CD14-positive monocyte (primary cell): ENCODE data around the gene SDF4. TPM values are rescaled to one million over a fixed set of nuclear protein-coding genes. Genes with fewer than 3 reads are reported as not detected.

Experiments
- DNase-seq, 3 donors: peaks; one replicate each; pipeline ENCODE4 v3.0.0-alpha.2; 2011 to 2022
- H2AFZ ChIP-seq: 2 replicates; pipeline ENCODE4 v1.6.0; 2012; ENCODE audit warnings: mild to moderate bottlenecking, low read depth, low read length, inconsistent platforms; ENCODE audit not compliant: insufficient read depth, poor library complexity, severe bottlenecking
- H3K27ac ChIP-seq, 2 donors: 1 replicate in 1 of 2; 2 replicates in 1 of 2; pipeline ENCODE4 v1.5.1; 2012 to 2013; ENCODE audit warnings: low read length in 2 of 2, control low read depth in 1 of 2, inconsistent platforms in 1 of 2, low read depth in 1 of 2, mild to moderate bottlenecking in 1 of 2
- H3K27me3 ChIP-seq, 2 donors: one replicate each; pipeline versions ENCODE4 v1.6.0 to v1.6.1; 2011 to 2013; ENCODE audit warnings: low read length in 2 of 2; ENCODE audit not compliant: control insufficient read depth in 2 of 2, insufficient read depth in 2 of 2
- H3K36me3 ChIP-seq, 2 donors: replicated peaks in 1 of 2; 1 replicate in 1 of 2; 2 replicates in 1 of 2; pipeline versions ENCODE4 v1.5.1 to v1.6.1; 2012 to 2013; ENCODE audit warnings: low read length in 2 of 2, control low read depth in 1 of 2, inconsistent platforms in 1 of 2, mild to moderate bottlenecking in 1 of 2; ENCODE audit not compliant: insufficient read depth in 2 of 2, control insufficient read depth in 1 of 2
- H3K4me1 ChIP-seq, 2 donors: 1 replicate in 1 of 2; 2 replicates in 1 of 2; pipeline versions ENCODE4 v1.5.1 to v1.6.1; 2012 to 2013; ENCODE audit warnings: low read length in 2 of 2, control low read depth in 1 of 2, inconsistent platforms in 1 of 2, mild to moderate bottlenecking in 1 of 2, moderate library complexity in 1 of 2; ENCODE audit not compliant: insufficient read depth in 2 of 2, control insufficient read depth in 1 of 2
- H3K4me2 ChIP-seq: replicated peaks from 2 replicates; pipeline ENCODE3; 2012; ENCODE audit warnings: low read length, moderate library complexity, mild to moderate bottlenecking; ENCODE audit not compliant: poor library complexity, severe bottlenecking; ENCODE audit errors: extremely low read depth
- H3K4me3 ChIP-seq, 3 experiments: fragments of 200-600 bp in 1 of 3; sonication (generic) in 1 of 3; replicated peaks in 1 of 3; 1 replicate in 2 of 3; 2 replicates in 1 of 3; pipeline ENCODE4 v1.5.1; 2011 to 2013; ENCODE audit warnings: low read length in 3 of 3, mild to moderate bottlenecking in 3 of 3, control low read depth in 2 of 3, low read depth in 2 of 3, inconsistent platforms in 1 of 3, moderate library complexity in 1 of 3
- H3K79me2 ChIP-seq: 2 replicates; pipeline ENCODE4 v1.6.0; 2012; ENCODE audit warnings: mild to moderate bottlenecking, control low read depth, inconsistent platforms, low read length, moderate library complexity; ENCODE audit not compliant: insufficient read depth
- H3K9ac ChIP-seq: 2 replicates; pipeline ENCODE4 v1.6.0; 2017; ENCODE audit warnings: low read length, mild to moderate bottlenecking; ENCODE audit not compliant: insufficient read depth, poor library complexity, severe bottlenecking
- H3K9me3 ChIP-seq, 2 donors: replicated peaks in 1 of 2; 1 replicate in 1 of 2; 2 replicates in 1 of 2; pipeline versions ENCODE4 v1.5.1 to v1.6.1; 2012 to 2013; ENCODE audit warnings: low read length in 2 of 2, control low read depth in 1 of 2; ENCODE audit not compliant: control insufficient read depth in 1 of 2, insufficient read depth in 1 of 2
- H4K20me1 ChIP-seq: 2 replicates; pipeline ENCODE4 v1.6.0; 2012; ENCODE audit warnings: mild to moderate bottlenecking, low read length, control low read depth, moderate library complexity; ENCODE audit not compliant: insufficient read depth
- H3K27ac Mint-ChIP-seq, 7 donors: one replicate each; pipeline ENCODE4 v1.8.0; 2020; ENCODE audit warnings: mild to moderate bottlenecking in 7 of 7, mixed read lengths in 7 of 7, moderate library complexity in 6 of 7, inconsistent platforms in 2 of 7
- H3K27me3 Mint-ChIP-seq, 3 donors: one replicate each; pipeline ENCODE4 v1.8.0; 2021 to 2022; ENCODE audit warnings: low read depth in 3 of 3, mild to moderate bottlenecking in 3 of 3, mixed read lengths in 3 of 3, moderate library complexity in 3 of 3, inconsistent platforms in 1 of 3
- H3K36me3 Mint-ChIP-seq, 2 donors: one replicate each; pipeline ENCODE4 v1.8.0; 2020; ENCODE audit warnings: mixed read lengths in 2 of 2, inconsistent platforms in 1 of 2, mild to moderate bottlenecking in 1 of 2
- H3K4me1 Mint-ChIP-seq: one replicate; pipeline ENCODE4 v1.8.0; 2020; ENCODE audit warnings: mild to moderate bottlenecking, mixed read lengths
- H3K4me3 Mint-ChIP-seq, 2 donors: one replicate each; pipeline ENCODE4 v1.8.0; 2020; ENCODE audit warnings: mild to moderate bottlenecking in 2 of 2, mixed read lengths in 2 of 2, moderate library complexity in 1 of 2
- H3K9me3 Mint-ChIP-seq, 7 donors: one replicate each; pipeline ENCODE4 v1.8.0; 2020 to 2022; ENCODE audit warnings: mixed read lengths in 7 of 7, mild to moderate bottlenecking in 6 of 7, moderate library complexity in 6 of 7, inconsistent platforms in 2 of 7
- CTCF ChIP-seq: fragments of 200-600 bp; IDR thresholded peaks from one replicate; pipeline ENCODE4 v1.8.0; 2022; ENCODE audit warnings: antibody characterized with exemption, mild to moderate bottlenecking
- WGBS: methylation state at CpG from one replicate; pipeline ENCODE4 v1.1.5; 2013; ENCODE audit warnings: missing lambda C conversion rate; ENCODE audit not compliant: insufficient coverage; 5-methylcytosine and 5-hydroxymethylcytosine counted together
- intact Hi-C, 2 donors: fragments of 100-400 bp; cut with micrococcal nuclease; formaldehyde crosslinking; loops; one replicate each; pipeline versions ENCODE4 v1.15.0 to v1.15.1; 2023
- polyA plus RNA-seq, 3 donors: library from polyadenylated mRNA; depleted of rRNA in 1 of 3; unstranded in 2 of 3; stranded (reverse) in 1 of 3; fragments of 300-500 nt in 2 of 3; fragments of >200 nt in 1 of 3; fragmentation: Illumina TruSeq in 2 of 3; gene quantifications; 1 replicate in 2 of 3; 2 replicates in 1 of 3; pipeline ENCODE4 v1.2.3, GENCODE V29; 2012 to 2021

The SDF4 gene
- polyA plus RNA-seq, 3 donors, result 81.7 to 98.9 (median 89.0) TPM

DNA sequence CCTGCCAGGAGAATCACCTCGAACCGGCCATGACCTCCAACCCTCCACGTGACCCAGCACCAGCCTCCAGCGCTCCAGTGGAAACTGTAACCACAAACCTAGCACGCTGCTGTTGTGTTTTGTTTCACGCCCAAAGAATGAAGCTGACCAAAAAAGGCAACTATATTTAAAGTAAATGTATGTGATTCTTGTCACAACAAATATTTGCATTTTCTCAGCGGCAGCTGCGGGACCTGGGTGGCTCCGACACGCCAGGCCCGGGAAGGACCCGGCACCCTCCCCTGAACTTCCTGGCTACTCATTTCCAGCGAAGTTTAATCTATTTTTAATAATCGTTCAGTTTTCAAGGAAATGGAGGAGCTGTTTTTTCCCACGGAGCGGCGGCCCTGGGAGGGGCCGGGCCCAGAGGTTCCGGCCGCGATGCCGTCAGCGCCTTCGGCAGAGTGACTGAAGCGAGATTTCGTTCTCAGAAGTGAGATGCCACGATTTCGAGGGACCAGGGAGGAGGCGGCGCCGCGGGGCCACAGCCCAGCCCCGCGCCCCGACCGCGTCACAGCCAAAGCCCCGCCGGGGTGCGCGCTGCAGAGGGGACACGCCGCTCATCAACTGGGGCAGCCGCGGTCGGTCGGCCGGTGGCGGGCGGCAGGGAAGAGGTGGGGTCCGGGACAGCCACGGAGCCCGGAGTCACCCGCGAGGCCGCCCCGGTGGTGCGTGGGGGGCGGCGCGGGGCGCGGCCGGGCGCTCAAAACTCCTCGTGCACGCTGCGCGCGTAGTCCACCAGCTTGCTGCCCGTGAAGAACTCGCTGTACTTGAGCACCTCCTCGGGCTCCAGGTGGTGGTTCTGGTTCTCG is 14.8 kb downstream of the SDF4 start:
- Mint-ChIP-seq H3K27ac (peak overlapping the region in 1 of 7 donors; percentile 76), H3K4me1 (peaks cover 2% of the 10 kb centered on the region), H3K36me3 (peaks cover 42 to 53% of the 10 kb centered on the region in 2 donors), H3K27me3 (peaks cover 13 to 30% (median 23%) of the 10 kb centered on the region in 3 donors), H3K4me3 (no peak overlapping the region), H3K9me3 (no peaks in the 10 kb centered on the region)
- Histone ChIP-seq H3K4me2 (no peak overlapping the region), H3K4me3 (no peak overlapping the region), H3K9me3 (no peaks in the 10 kb centered on the region), H3K27ac (no peak overlapping the region), H3K9ac (no peak overlapping the region), H4K20me1 (peaks cover 47% of the 10 kb centered on the region), H3K36me3 (peaks cover 55 to 58% of the 10 kb centered on the region in 2 donors), H3K4me1 (peaks cover 6 to 8% of the 10 kb centered on the region in 2 donors), H3K79me2 (peaks cover 3% of the 10 kb centered on the region), H2AFZ (no peak overlapping the region), H3K27me3 (peaks cover 0 to 22% of the 10 kb centered on the region in 2 donors)
- intact Hi-C loops, result no loop called here
- no peak for TF ChIP-seq CTCF
- no peak for DNase-seq
- WGBS, result 97% methylated on average over 68 of the region's 74 CpGs

- H3K36me3 Mint-ChIP-seq, result peaks cover 37 to 45% of the 10 kb centered on the region in 2 donors
- no peaks in the 10 kb centered on the region for H3K9me3 Mint-ChIP-seq
- Histone ChIP-seq H3K27me3 (peaks cover 0 to 22% of the 10 kb centered on the region in 2 donors), H3K9me3 (no peaks in the 10 kb centered on the region), H3K9ac (no peak overlapping the region), H4K20me1 (peaks cover 39% of the 10 kb centered on the region), H3K36me3 (peaks cover 47 to 49% of the 10 kb centered on the region in 2 donors), H3K4me2 (no peak overlapping the region), H3K4me3 (no peak overlapping the region), H3K27ac (no peak overlapping the region), H3K4me1 (peaks cover 6 to 8% of the 10 kb centered on the region in 2 donors), H2AFZ (no peak overlapping the region), H3K79me2 (peaks cover 3% of the 10 kb centered on the region)
- intact Hi-C loops, result no loop called here
- H3K27me3 Mint-ChIP-seq, result peaks cover 14 to 32% (median 27%) of the 10 kb centered on the region in 3 donors
- WGBS, result 97% methylated on average over 20 of the region's 21 CpGs
- peak overlapping the region in 1 of 7 donors; percentile 58 for H3K27ac Mint-ChIP-seq
- no peak overlapping the region for H3K4me3 Mint-ChIP-seq
- no peak for DNase-seq
- peaks cover 2% of the 10 kb centered on the region for H3K4me1 Mint-ChIP-seq
- TF ChIP-seq CTCF, result no peak
Measured at GRCh38 chr1:1215881-1216605, 15.8 kb downstream of the SDF4 start.
